Progenitor cell of endocrine pancreas (in vitro differentiated cells): ENCODE results near the gene SLC8B1. TPM values are rescaled to one million over a fixed set of nuclear protein-coding genes. Genes with fewer than 3 reads are reported as not detected.

Source experiments
- DNase-seq: peaks from one replicate; pipeline ENCODE4 v3.0.0; 2021; ENCODE audit warnings: low spot score; ENCODE audit not compliant: unreplicated experiment
- H3K27ac Mint-ChIP-seq: 2 replicates; pipeline ENCODE4 v1.8.0; 2021; ENCODE audit warnings: mild to moderate bottlenecking, moderate library complexity, mixed read lengths
- H3K27me3 Mint-ChIP-seq: 2 replicates; pipeline ENCODE4 v1.8.0; 2021; ENCODE audit warnings: mixed read lengths
- H3K36me3 Mint-ChIP-seq: 2 replicates; pipeline ENCODE4 v1.8.0; 2022; ENCODE audit warnings: mixed read lengths; ENCODE audit not compliant: insufficient read depth
- H3K4me1 Mint-ChIP-seq: 2 replicates; pipeline ENCODE4 v1.8.0; 2021; ENCODE audit warnings: low read depth, mixed read lengths
- H3K4me3 Mint-ChIP-seq: 2 replicates; pipeline ENCODE4 v1.8.0; 2021; ENCODE audit warnings: low read depth, mild to moderate bottlenecking, moderate library complexity, mixed read lengths
- H3K9me3 Mint-ChIP-seq: 2 replicates; pipeline ENCODE4 v1.8.0; 2021; ENCODE audit warnings: low read depth, mixed read lengths
- CTCF ChIP-seq: fragments of 200-600 bp; sonication (generic); IDR thresholded peaks from one replicate; pipeline ENCODE4 v1.5.0; 2021; ENCODE audit warnings: antibody characterized with exemption, mild to moderate bottlenecking; ENCODE audit not compliant: unreplicated experiment
- total RNA-seq: library from RNA; stranded (reverse); gene quantifications from 2 replicates; pipeline ENCODE4 v1.2.1, GENCODE V29; 2021

SLC8B1 gene
- total RNA-seq, 1 donor from 2014 or later: 9.8 TPM

- peaks cover 2% of the 10 kb centered on the region for H3K36me3 Mint-ChIP-seq
- TF ChIP-seq CTCF: no peak
- H3K9me3 Mint-ChIP-seq: no peaks in the 10 kb centered on the region
- no peak overlapping the region for H3K4me3 Mint-ChIP-seq
- no peak for DNase-seq
- peak overlapping the region; percentile 74 for H3K27ac Mint-ChIP-seq
- peaks cover 16% of the 10 kb centered on the region for H3K4me1 Mint-ChIP-seq
- no peaks in the 10 kb centered on the region for H3K27me3 Mint-ChIP-seq
Observed at GRCh38 chr12:113263431-113263963, 71.4 kb downstream of the SLC8B1 start.

GRCh38 chr12:113262710-113263109 lies 72.2 kb downstream of the SLC8B1 start:
- Mint-ChIP-seq H3K27me3 (no peaks in the 10 kb centered on the region), H3K4me3 (no peak overlapping the region)
- DNase-seq: no peak

GRCh38 chr12:113261847-113262470 lies 73.0 kb downstream of the SLC8B1 start:
- Mint-ChIP-seq H3K4me3 (no peak overlapping the region), H3K27me3 (no peaks in the 10 kb centered on the region), H3K27ac (no peak overlapping the region), H3K36me3 (peaks cover 2% of the 10 kb centered on the region), H3K4me1 (peaks cover 16% of the 10 kb centered on the region), H3K9me3 (no peaks in the 10 kb centered on the region)
- no peak for DNase-seq
- TF ChIP-seq CTCF: no peak

More at GRCh38 chr12:113262710-113263109, 72.2 kb downstream of the SLC8B1 start:
- no peaks in the 10 kb centered on the region for H3K9me3 Mint-ChIP-seq
- H3K27ac Mint-ChIP-seq: no peak overlapping the region
- no peak for TF ChIP-seq CTCF
- peaks cover 16% of the 10 kb centered on the region for H3K4me1 Mint-ChIP-seq
- H3K36me3 Mint-ChIP-seq: peaks cover 2% of the 10 kb centered on the region

GRCh38 chr12:113260636-113261300 lies 74.1 kb downstream of the SLC8B1 start:
- Mint-ChIP-seq H3K27ac (no peak overlapping the region), H3K36me3 (peaks cover 1% of the 10 kb centered on the region), H3K9me3 (no peaks in the 10 kb centered on the region), H3K4me1 (peaks cover 16% of the 10 kb centered on the region), H3K27me3 (no peaks in the 10 kb centered on the region), H3K4me3 (no peak overlapping the region)
- TF ChIP-seq CTCF: no peak
- no peak for DNase-seq

- DNase-seq: no peak
- H3K4me1 Mint-ChIP-seq: peaks cover 16% of the 10 kb centered on the region
- no peaks in the 10 kb centered on the region for H3K27me3 Mint-ChIP-seq
- H3K4me3 Mint-ChIP-seq: no peak overlapping the region
- H3K9me3 Mint-ChIP-seq: no peaks in the 10 kb centered on the region
- H3K27ac Mint-ChIP-seq: peak overlapping the region; percentile 90
- peaks cover 1% of the 10 kb centered on the region for H3K36me3 Mint-ChIP-seq
- no peak for TF ChIP-seq CTCF
Observed at GRCh38 chr12:113260127-113260526, 74.8 kb downstream of the SLC8B1 start.
